ENCODE data around the gene PRPH2. TPM values are rescaled to one million over a fixed set of nuclear protein-coding genes. Genes with fewer than 3 reads are reported as not detected.

Gene PRPH2
- total RNA-seq, 6 experiments from 2014 or later: 0.16 TPM; not detected in 5

- 95% methylated on average over 3 of the region's 3 CpGs for WGBS (ENCODE audit: insufficient coverage, low coverage, low lambda C conversion rate, missing lambda C conversion rate)
- intact Hi-C loops (cut with DNase I): no loop called here
- no peaks in the 10 kb centered on the region for H3K4me1 ChIP-seq
- no peak overlapping the region for H3K4me3 ChIP-seq
- no peaks in the 10 kb centered on the region for H3K36me3 ChIP-seq
- no peaks in the 10 kb centered on the region for H3K27me3 ChIP-seq
- ATAC-seq: no peak
- TF ChIP-seq POLR2A (IDR thresholded peaks at IDR 0.05): no peak
- TF ChIP-seq CTCF (IDR thresholded peaks at IDR 0.05): no peak
- DNase-seq: no peak
- H3K9me3 ChIP-seq: no peaks in the 10 kb centered on the region
- no peak overlapping the region for H3K27ac ChIP-seq
These were observed 36.5 kb upstream of the PRPH2 start for GRCh38 chr6:42758756-42759430.

GRCh38 chr6:42756722-42757121 lies 34.3 kb upstream of the PRPH2 start:
- intact Hi-C loops (cut with DNase I): no loop called here
- H3K27me3 ChIP-seq: no peaks in the 10 kb centered on the region
- ATAC-seq: no peak
- no peak overlapping the region for H3K4me3 ChIP-seq
- WGBS (ENCODE audit: insufficient coverage, low coverage, low lambda C conversion rate, missing lambda C conversion rate): 96% methylated on average over 7 of the region's 7 CpGs
- TF ChIP-seq CTCF (IDR thresholded peaks at IDR 0.05) (no peak), POLR2A (IDR thresholded peaks at IDR 0.05) (no peak)
- DNase-seq: no peak
- no peaks in the 10 kb centered on the region for H3K9me3 ChIP-seq
- H3K36me3 ChIP-seq: no peaks in the 10 kb centered on the region
- H3K4me1 ChIP-seq: no peaks in the 10 kb centered on the region
- H3K27ac ChIP-seq: no peak overlapping the region

GRCh38 chr6:42754759-42755158 lies 32.4 kb upstream of the PRPH2 start:
- ATAC-seq (no peak), DNase-seq (no peak)
- Histone ChIP-seq H3K27me3 (no peaks in the 10 kb centered on the region), H3K36me3 (no peaks in the 10 kb centered on the region), H3K4me1 (no peaks in the 10 kb centered on the region), H3K9me3 (no peaks in the 10 kb centered on the region), H3K4me3 (no peak overlapping the region), H3K27ac (no peak overlapping the region)
- TF ChIP-seq POLR2A (IDR thresholded peaks at IDR 0.05): no peak
- intact Hi-C loops (cut with DNase I): no loop called here
- 96% methylated on average over 4 of the region's 5 CpGs for WGBS (ENCODE audit: insufficient coverage, low coverage, low lambda C conversion rate, missing lambda C conversion rate)

GRCh38 chr6:42751055-42751454 lies 28.7 kb upstream of the PRPH2 start:
- intact Hi-C loops (cut with DNase I): no loop called here
- WGBS (ENCODE audit: insufficient coverage, low coverage, low lambda C conversion rate, missing lambda C conversion rate): 86% methylated on average over 3 of the region's 3 CpGs
- no peaks in the 10 kb centered on the region for H3K4me1 ChIP-seq
- no peak for TF ChIP-seq POLR2A (IDR thresholded peaks at IDR 0.05)
- TF ChIP-seq CTCF (IDR thresholded peaks at IDR 0.05): no peak
- H3K9me3 ChIP-seq: no peaks in the 10 kb centered on the region
- H3K27ac ChIP-seq: no peak overlapping the region
- ATAC-seq: no peak
- H3K36me3 ChIP-seq: no peaks in the 10 kb centered on the region
- no peak overlapping the region for H3K4me3 ChIP-seq
- no peaks in the 10 kb centered on the region for H3K27me3 ChIP-seq
- no peak for DNase-seq

GRCh38 chr6:42748203-42748898 lies 26.0 kb upstream of the PRPH2 start:
- H3K27ac ChIP-seq: no peak overlapping the region
- WGBS (ENCODE audit: insufficient coverage, low coverage, low lambda C conversion rate, missing lambda C conversion rate): 38% methylated on average over 6 of the region's 8 CpGs
- no peaks in the 10 kb centered on the region for H3K27me3 ChIP-seq
- intact Hi-C loops (cut with DNase I): loop anchor here in 1 of 2 donors (10.0 kb wide), 1 partner anchor 136 kb away; no protein-coding TSS in a partner anchor
- ATAC-seq (no peak), DNase-seq (no peak)
- H3K9me3 ChIP-seq: no peaks in the 10 kb centered on the region
- peaks cover 0 to 15% (median 3%) of the 10 kb centered on the region in 4 donors for H3K4me1 ChIP-seq
- no peaks in the 10 kb centered on the region for H3K36me3 ChIP-seq
- TF ChIP-seq POLR2A (IDR thresholded peaks at IDR 0.05): no peak
- TF ChIP-seq CTCF (IDR thresholded peaks at IDR 0.05): no peak
- H3K4me3 ChIP-seq: no peak overlapping the region
